Spleen (tissue), 11 donors: ENCODE measurements around the gene NAGA. TPM values are rescaled to one million over a fixed set of nuclear protein-coding genes. Genes with fewer than 3 reads are reported as not detected.

Experiments used
- DNase-seq: peaks from one replicate; pipeline ENCODE4 v3.0.0-alpha.2; 2020
- H3K27ac ChIP-seq, 8 donors: fragments of 200-600 bp; sonication (generic) in 7 of 8; 1 replicate in 4 of 8; 2 replicates in 4 of 8; pipeline versions ENCODE4 v1.5.0 to v1.8.0; 2016 to 2021; ENCODE audit warnings: inconsistent platforms in 4 of 8, mild to moderate bottlenecking in 4 of 8, moderate library complexity in 1 of 8
- H3K27me3 ChIP-seq, 7 donors: fragments of 200-600 bp; sonication (generic) in 6 of 7; replicated peaks in 1 of 7; 1 replicate in 4 of 7; 2 replicates in 3 of 7; pipeline versions ENCODE4 v1.5.0 to v1.8.0; 2016 to 2021; ENCODE audit warnings: inconsistent platforms in 3 of 7, mild to moderate bottlenecking in 1 of 7
- H3K36me3 ChIP-seq, 6 donors: fragments of 200-600 bp; sonication (generic) in 5 of 6; 1 replicate in 4 of 6; 2 replicates in 2 of 6; pipeline versions ENCODE4 v1.5.0 to v1.8.0; 2016 to 2021; ENCODE audit warnings: inconsistent platforms in 2 of 6
- H3K4me1 ChIP-seq, 6 donors: fragments of 200-600 bp; sonication (generic) in 5 of 6; 1 replicate in 3 of 6; 2 replicates in 3 of 6; pipeline versions ENCODE4 v1.5.0 to v1.8.0; 2016 to 2021; ENCODE audit warnings: inconsistent platforms in 3 of 6
- H3K4me3 ChIP-seq, 8 donors: fragments of 200-600 bp; sonication (generic) in 7 of 8; 1 replicate in 4 of 8; 2 replicates in 4 of 8; pipeline versions ENCODE4 v1.5.0 to v1.8.0; 2016 to 2021; ENCODE audit warnings: inconsistent platforms in 4 of 8, mild to moderate bottlenecking in 4 of 8, moderate library complexity in 2 of 8
- H3K9me3 ChIP-seq, 8 donors: fragments of 200-600 bp; sonication (generic) in 7 of 8; 1 replicate in 4 of 8; 2 replicates in 4 of 8; pipeline versions ENCODE4 v1.5.0 to v1.8.0; 2016 to 2021; ENCODE audit warnings: inconsistent platforms in 4 of 8
- CTCF ChIP-seq, 11 experiments: fragments of 200-600 bp in 7 of 11; fragments of 450-650 bp in 4 of 11; sonication (generic) in 4 of 11; IDR thresholded peaks in 8 of 11; conservative IDR thresholded peaks in 3 of 11; 1 replicate in 7 of 11; 2 replicates in 4 of 11; pipeline versions ENCODE4 v1.4.0 to v1.8.0; 2016 to 2021; ENCODE audit warnings: antibody characterized with exemption in 11 of 11, inconsistent platforms in 4 of 11, mild to moderate bottlenecking in 1 of 11
- POLR2A ChIP-seq, 3 donors: fragments of 450-650 bp; IDR thresholded peaks; one replicate each; pipeline ENCODE4 v1.5.1; 2017; ENCODE audit warnings: antibody characterized with exemption in 3 of 3, mild to moderate bottlenecking in 1 of 3
- POLR2AphosphoS5 ChIP-seq, 3 donors: sonication (generic); formaldehyde crosslinking; IDR thresholded peaks; one replicate each; pipeline ENCODE4 v1.5.1; 2017; ENCODE audit warnings: antibody characterized with exemption in 3 of 3
- WGBS, 5 donors: extraction: QIAGEN DNeasy Blood & Tissue Kit in 3 of 5; methylation state at CpG; one replicate each; pipeline versions ENCODE4 v1.1.5 to v1.1.7; 2013 to 2018; 5-methylcytosine and 5-hydroxymethylcytosine counted together
- intact Hi-C: fragments of 100-400 bp; cut with DNase I; formaldehyde crosslinking; loops from one replicate; pipeline ENCODE4 v1.15.0; 2023; ENCODE audit warnings: low total_unique reads
- polyA plus RNA-seq, 3 donors: library from polyadenylated mRNA; stranded (reverse); fragments of 200-250 nt; gene quantifications; one replicate each; pipeline ENCODE4 v1.2.1, GENCODE V29; 2013
- total RNA-seq, 7 donors: library from RNA; depleted of rRNA in 3 of 7; stranded (reverse); fragments of >200 nt in 3 of 7; fragmentation: NEBNext Ultra II Directional in 4 of 7; extraction: Animal tissue kit (Norgen Biotek cat#: 25700) in 4 of 7; gene quantifications; one replicate each; pipeline versions ENCODE4 v1.1.0 to v1.2.1, GENCODE V29; 2016 to 2021
- donor health status: healthy with polysubstance abuse.
- donor health status: DM: no; HTN: no; CAD: no; lungs with moderate emphysema.
- donor health status: DM: no; HTN: no; CAD: no.
- donor health status: Bipolar disorder and iron deficiency.
- donor health status: healthy.
- donor health status: DM: no; HTN: no; CAD: no.
- donor health status: DM: yes; HTN: yes; CAD: no.

The NAGA gene
- total and polyA plus RNA-seq, 10 donors = 7.0 to 60.2 (median 27.2) TPM

DNA sequence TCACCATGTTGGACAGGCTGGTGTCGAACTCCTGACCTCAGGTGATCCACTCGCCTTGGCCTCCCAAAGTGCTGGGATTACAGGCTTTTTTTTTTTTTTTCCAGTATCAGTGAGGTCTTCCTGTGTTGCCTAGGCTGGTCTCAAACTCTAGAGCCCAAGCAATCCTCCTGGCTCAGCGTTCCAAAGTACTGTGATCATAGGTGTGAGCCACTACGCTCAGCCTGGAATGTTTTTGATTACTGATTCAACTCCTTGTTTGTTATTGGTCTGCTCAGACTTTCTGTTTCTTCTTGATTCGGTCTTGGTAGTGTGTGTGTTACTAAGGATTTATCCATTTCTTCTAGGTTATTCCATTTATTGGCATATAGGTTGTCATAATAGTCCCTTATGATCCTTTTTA lies 31.3 kb downstream of the NAGA start:
- H3K27ac ChIP-seq = no peak overlapping the region
- no peaks in the 10 kb centered on the region for H3K36me3 ChIP-seq
- DNase-seq = no peak
- H3K4me1 ChIP-seq = peaks cover 0 to 5% (median 0%) of the 10 kb centered on the region in 6 donors
- no peaks in the 10 kb centered on the region for H3K27me3 ChIP-seq
- intact Hi-C loops = no loop called here
- 93 to 98% (median 95%) methylated on average over 5 of the region's 5 CpGs for WGBS, 5 donors
- no peak for TF ChIP-seq POLR2AphosphoS5 (IDR thresholded peaks at IDR 0.05)
- no peak for TF ChIP-seq CTCF (IDR thresholded peaks at IDR 0.05 in 8 of 11, conservative IDR thresholded peaks at IDR 0.05 in 3 of 11)
- no peak for TF ChIP-seq POLR2A (IDR thresholded peaks at IDR 0.05)
- H3K9me3 ChIP-seq = peaks cover 0 to 32% (median 25%) of the 10 kb centered on the region in 8 donors
- H3K4me3 ChIP-seq = no peak overlapping the region

- 80 to 96% (median 89%) methylated on average over 6 to 8 of the region's 8 CpGs for WGBS, 5 donors
- H3K27ac ChIP-seq = no peak overlapping the region
- no peak for DNase-seq
- no peak for TF ChIP-seq CTCF (IDR thresholded peaks at IDR 0.05 in 8 of 11, conservative IDR thresholded peaks at IDR 0.05 in 3 of 11)
- no peak for TF ChIP-seq POLR2A (IDR thresholded peaks at IDR 0.05)
- H3K4me3 ChIP-seq = no peak overlapping the region
- peaks cover 0 to 28% (median 24%) of the 10 kb centered on the region in 8 donors for H3K9me3 ChIP-seq
- H3K4me1 ChIP-seq = peaks cover 0 to 5% (median 0%) of the 10 kb centered on the region in 6 donors
- H3K36me3 ChIP-seq = peaks cover 0 to 11% (median 0%) of the 10 kb centered on the region in 6 donors
- no peaks in the 10 kb centered on the region for H3K27me3 ChIP-seq
- intact Hi-C loops = no loop called here
Observed at GRCh38 chr22:42035256-42035655, 35.4 kb downstream of the NAGA start.

DNA sequence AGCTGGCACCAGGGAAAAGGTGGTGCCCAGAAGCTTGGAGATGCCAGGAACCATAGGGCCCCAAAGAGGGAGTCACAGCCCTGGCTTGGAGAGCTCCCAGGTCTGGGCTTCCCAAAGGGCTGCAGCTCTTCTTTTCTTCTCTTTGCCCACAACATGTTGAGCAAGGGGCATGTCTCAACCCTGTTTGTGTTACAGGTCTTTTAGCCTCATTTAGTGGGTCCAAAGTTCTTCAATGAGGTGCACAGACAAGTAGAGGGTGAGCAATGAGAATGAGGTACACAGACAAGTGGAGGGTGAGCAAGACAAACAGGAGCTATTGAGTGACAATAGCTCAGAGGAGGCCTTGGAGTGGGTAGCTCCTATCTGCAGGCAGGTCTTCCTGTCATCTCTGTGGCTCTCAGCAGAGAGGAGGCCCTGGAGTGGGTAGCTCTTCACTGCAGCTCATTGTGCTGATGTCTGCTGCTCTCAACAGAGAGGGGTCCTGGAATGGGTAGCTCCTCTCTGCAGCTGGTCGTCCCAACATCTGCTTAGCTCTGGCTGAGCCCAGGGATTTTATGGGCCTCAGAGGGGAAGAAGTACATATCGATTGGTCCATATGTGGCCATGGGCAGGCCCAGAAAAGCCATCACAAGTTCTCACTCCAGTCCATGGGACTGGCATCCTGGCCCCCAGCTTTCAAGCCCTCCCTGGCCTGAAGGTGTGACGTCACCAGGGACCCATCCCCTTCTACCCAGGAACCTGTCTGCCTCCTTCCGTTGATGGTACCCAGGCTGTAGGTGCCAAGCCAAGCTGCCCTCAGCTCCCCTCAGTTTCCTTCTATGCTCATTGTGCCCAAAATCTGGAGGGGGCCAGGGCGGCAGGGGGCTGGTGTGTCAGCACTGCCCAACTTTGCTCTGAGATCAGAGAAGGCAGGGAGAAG lies 37.1 kb downstream of the NAGA start:
- peaks cover 0 to 28% (median 24%) of the 10 kb centered on the region in 8 donors for H3K9me3 ChIP-seq
- H3K4me1 ChIP-seq = no peaks in the 10 kb centered on the region
- H3K27me3 ChIP-seq = no peaks in the 10 kb centered on the region
- 81 to 95% (median 90%) methylated on average over 5 of the region's 5 CpGs for WGBS, 5 donors
- DNase-seq = no peak
- H3K36me3 ChIP-seq = peaks cover 0 to 11% (median 0%) of the 10 kb centered on the region in 6 donors
- no peak overlapping the region for H3K4me3 ChIP-seq
- intact Hi-C loops = no loop called here
- TF ChIP-seq CTCF (IDR thresholded peaks at IDR 0.05 in 8 of 11, conservative IDR thresholded peaks at IDR 0.05 in 3 of 11) = no peak
- TF ChIP-seq POLR2A (IDR thresholded peaks at IDR 0.05) = no peak
- TF ChIP-seq POLR2AphosphoS5 (IDR thresholded peaks at IDR 0.05) = no peak
- H3K27ac ChIP-seq = no peak overlapping the region

GRCh38 chr22:42026705-42027104 lies 43.9 kb downstream of the NAGA start:
- WGBS, 5 donors = 86 to 92% (median 88%) methylated on average over 9 to 10 of the region's 10 CpGs
- Histone ChIP-seq H3K4me3 (no peak overlapping the region), H3K27ac (no peak overlapping the region), H3K9me3 (no peaks in the 10 kb centered on the region), H3K27me3 (no peaks in the 10 kb centered on the region), H3K36me3 (no peaks in the 10 kb centered on the region), H3K4me1 (peaks cover 0 to 8% (median 0%) of the 10 kb centered on the region in 6 donors)
- TF ChIP-seq CTCF (IDR thresholded peaks at IDR 0.05 in 8 of 11, conservative IDR thresholded peaks at IDR 0.05 in 3 of 11) (no peak), POLR2A (IDR thresholded peaks at IDR 0.05) (no peak), POLR2AphosphoS5 (IDR thresholded peaks at IDR 0.05) (no peak)
- DNase-seq = no peak
- intact Hi-C loops = no loop called here
